Epithelial cell of proximal tubule (primary cell): Measurements from ENCODE around the gene ATF7. TPM values are rescaled to one million over a fixed set of nuclear protein-coding genes. Genes with fewer than 3 reads are reported as not detected.

Source experiments
- DNase-seq: peaks from one replicate; pipeline ENCODE4 v3.0.0-alpha.2; 2011; ENCODE audit warnings: low read depth
- H3K4me3 ChIP-seq: 2 replicates; pipeline ENCODE4 v1.5.1; 2011; ENCODE audit warnings: low read depth, mild to moderate bottlenecking, low read length
- total RNA-seq: library from RNA; depleted of rRNA; stranded (reverse); fragments of >200 nt; gene quantifications from 2 replicates; pipeline ENCODE4 v1.2.3, GENCODE V29; 2015
- TF ChIP-seq, protein P1 (sequence below): conservative IDR thresholded peaks from 2 replicates; pipeline ENCODE4 v1.5.1; 2012; ENCODE audit warnings: low read depth, mild to moderate bottlenecking, low read length

The ATF7 gene
- total RNA-seq, 1 donor from 2014 or later, result 9.2 TPM

- DNase-seq, result no peak
- no peak overlapping the region for H3K4me3 ChIP-seq
- TF ChIP-seq, protein P1, sequence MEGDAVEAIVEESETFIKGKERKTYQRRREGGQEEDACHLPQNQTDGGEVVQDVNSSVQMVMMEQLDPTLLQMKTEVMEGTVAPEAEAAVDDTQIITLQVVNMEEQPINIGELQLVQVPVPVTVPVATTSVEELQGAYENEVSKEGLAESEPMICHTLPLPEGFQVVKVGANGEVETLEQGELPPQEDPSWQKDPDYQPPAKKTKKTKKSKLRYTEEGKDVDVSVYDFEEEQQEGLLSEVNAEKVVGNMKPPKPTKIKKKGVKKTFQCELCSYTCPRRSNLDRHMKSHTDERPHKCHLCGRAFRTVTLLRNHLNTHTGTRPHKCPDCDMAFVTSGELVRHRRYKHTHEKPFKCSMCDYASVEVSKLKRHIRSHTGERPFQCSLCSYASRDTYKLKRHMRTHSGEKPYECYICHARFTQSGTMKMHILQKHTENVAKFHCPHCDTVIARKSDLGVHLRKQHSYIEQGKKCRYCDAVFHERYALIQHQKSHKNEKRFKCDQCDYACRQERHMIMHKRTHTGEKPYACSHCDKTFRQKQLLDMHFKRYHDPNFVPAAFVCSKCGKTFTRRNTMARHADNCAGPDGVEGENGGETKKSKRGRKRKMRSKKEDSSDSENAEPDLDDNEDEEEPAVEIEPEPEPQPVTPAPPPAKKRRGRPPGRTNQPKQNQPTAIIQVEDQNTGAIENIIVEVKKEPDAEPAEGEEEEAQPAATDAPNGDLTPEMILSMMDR, result no peak
These were observed 136.8 kb downstream of the ATF7 start for GRCh38 chr12:53489242-53489864.

DNA sequence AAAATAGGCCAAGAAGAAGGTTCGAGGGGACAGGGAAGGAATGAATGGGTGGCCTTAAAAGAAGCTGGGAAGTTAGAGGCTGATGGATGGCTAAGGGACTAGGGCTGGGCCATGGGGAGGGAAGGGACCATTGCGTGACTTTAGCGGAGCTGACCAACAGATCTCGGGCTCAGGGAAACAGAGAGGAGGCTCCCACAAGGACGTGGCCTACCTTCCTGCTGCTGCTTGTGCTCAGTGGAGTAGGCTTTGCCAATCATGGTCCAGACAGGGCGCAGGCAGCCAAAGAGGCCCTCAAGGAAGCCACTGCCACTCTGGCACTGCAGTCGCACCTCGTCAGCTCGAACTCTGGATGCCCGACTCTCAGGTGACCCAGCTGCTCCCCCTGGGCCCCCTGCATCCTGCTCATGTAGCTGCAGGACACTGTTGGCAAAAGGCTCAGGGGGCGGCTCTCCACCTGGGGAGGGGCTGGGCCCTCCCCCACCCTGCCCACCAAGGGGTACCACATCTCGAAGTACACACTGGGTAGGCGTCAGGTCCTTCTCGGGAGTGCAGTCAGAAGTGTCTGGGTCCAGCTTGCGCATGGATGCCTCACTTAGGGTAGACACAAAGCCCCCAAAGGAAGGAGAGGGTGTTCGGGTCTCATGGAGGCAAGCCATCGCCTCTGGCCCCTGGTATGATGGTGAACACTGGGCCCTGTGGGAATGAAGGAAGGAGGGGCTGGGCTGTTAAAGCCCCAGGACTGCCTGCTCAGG lies 139.3 kb downstream of the ATF7 start:
- TF ChIP-seq, protein P1, result no peak
- no peak overlapping the region for H3K4me3 ChIP-seq
- no peak for DNase-seq

GRCh38 chr12:53485955-53486735 lies 140.0 kb downstream of the ATF7 start:
- TF ChIP-seq, protein P1, result no peak
- no peak for DNase-seq
- no peak overlapping the region for H3K4me3 ChIP-seq

DNA sequence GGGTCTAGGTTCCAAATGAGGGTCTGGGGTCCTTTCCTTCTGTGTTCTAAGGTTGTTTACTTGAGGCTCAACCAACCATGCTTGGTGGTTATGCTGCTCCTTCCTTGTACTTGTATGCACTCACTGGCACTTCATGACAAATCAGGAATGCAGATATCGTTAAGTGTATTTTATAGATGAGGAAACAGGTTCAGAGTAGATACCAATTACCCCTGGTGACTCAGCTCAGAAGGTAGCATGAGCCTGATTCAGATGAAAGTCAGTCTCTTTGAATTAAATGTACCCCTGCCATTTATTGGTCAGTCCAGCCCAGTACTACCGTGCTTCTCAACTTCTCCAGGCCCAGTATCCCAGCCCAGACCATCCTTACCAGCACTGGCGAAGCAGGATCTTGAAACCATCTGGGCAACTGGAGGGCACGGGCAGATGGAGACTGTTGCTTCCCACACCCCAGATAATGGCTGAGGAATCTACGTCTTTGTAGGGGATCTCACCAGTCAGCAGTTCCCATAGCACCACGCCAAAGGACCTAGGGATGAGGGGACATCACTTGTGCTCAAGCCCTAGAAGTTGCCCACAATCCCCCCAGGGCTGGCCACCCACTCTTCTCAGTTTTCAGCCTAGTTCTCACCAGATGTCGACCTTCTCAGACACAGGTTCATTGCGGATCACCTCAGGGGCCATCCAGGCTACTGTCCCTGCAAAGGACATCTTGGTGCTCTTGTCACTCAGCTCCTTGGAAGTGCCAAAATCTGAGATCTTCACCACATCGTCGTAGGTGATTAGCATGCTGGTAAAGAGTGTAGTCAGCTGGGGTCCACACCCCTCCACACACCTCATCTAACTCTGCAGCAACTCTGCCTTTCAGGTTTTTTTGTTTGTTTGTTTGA lies 141.3 kb downstream of the ATF7 start:
- no peak overlapping the region for H3K4me3 ChIP-seq
- TF ChIP-seq, protein P1, result no peak
- DNase-seq, result no peak

GRCh38 chr12:53483979-53484377 lies 142.2 kb downstream of the ATF7 start:
- H3K4me3 ChIP-seq, result no peak overlapping the region
- no peak for DNase-seq
- TF ChIP-seq, protein P1, result no peak

- TF ChIP-seq, protein P1, result no peak
- no peak for DNase-seq
- no peak overlapping the region for H3K4me3 ChIP-seq
These were observed 142.8 kb downstream of the ATF7 start for GRCh38 chr12:53483225-53483978.
